Activated CD8-positive, alpha-beta memory T cell treated with anti-CD3 and anti-CD28 coated beads for 24 hours (primary cell): ENCODE data around the gene TM2D3.

Experiments used
- DNase-seq: peaks from one replicate; pipeline ENCODE4 v3.0.0-alpha.2; 2020

The TM2D3 gene

GRCh38 chr15:101599091-101599490, 53.1 kb downstream of the TM2D3 start:
- DNase-seq, result no peak

DNA sequence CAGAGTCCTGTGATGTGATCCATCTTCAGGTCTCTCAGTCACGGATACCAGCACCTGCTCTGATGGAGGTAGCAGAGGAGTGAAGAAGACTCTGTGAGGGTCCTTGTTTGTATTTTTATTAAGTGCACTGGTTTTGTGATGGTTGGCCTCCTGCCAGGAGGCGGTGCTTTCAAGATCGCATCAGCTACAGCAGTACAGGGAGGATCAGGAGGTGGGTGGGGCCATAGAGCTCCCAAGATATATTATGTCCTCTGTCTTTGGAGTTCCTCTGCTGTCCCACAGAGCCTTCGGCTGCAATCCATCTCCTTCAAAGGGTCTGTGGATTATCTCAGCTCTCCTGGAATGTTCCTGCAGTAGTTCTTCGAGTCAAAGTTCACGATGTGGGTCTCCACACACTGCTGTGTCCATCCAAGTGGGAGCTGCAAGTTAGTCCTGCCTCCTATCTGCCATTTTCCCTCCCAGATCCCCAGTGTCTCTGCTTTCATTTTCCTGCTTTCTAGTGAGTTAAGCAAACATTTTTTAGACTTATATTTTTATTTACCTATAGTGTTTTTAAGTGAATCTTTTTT, 54.7 kb downstream of the TM2D3 start:
- no peak for DNase-seq

DNA sequence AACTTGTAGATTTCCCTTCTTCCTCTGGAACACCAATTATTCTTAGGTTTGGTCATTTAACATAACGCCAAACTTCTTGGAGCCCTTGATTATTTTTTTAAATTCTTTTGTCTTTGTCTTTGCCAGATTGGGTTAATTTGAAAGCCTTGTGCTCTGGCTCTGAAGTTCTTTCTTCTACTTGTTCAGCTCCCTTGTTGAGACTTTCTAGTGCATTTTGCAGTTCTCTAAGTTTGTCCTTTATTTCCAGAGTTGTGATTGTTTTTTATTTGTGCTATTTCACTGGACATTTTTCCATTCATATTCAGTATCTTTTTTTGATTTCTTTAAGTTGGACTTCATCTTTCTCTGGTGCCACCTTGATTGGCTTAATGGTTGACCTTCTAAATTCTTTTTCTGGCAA, 55.5 kb downstream of the TM2D3 start:
- no peak for DNase-seq
